Nephron progenitor cell (in vitro differentiated cells): ENCODE results near the gene TPM1.

Experiments used
- DNase-seq: peaks from one replicate; pipeline ENCODE4 v3.0.0; 2021
- H3K27ac Mint-ChIP-seq: 2 replicates; pipeline ENCODE4 v1.8.0; 2021; ENCODE audit warnings: mild to moderate bottlenecking, moderate library complexity, mixed read lengths
- H3K27me3 Mint-ChIP-seq: 2 replicates; pipeline ENCODE4 v1.8.0; 2021; ENCODE audit warnings: mild to moderate bottlenecking, low read depth, mixed read lengths; ENCODE audit not compliant: poor library complexity
- H3K36me3 Mint-ChIP-seq: 2 replicates; pipeline ENCODE4 v1.8.0; 2021; ENCODE audit warnings: low read depth, mixed read lengths
- H3K4me1 Mint-ChIP-seq: 2 replicates; pipeline ENCODE4 v1.8.0; 2021; ENCODE audit warnings: mixed read lengths
- H3K4me3 Mint-ChIP-seq: 2 replicates; pipeline ENCODE4 v1.8.0; 2021; ENCODE audit warnings: mild to moderate bottlenecking, moderate library complexity, mixed read lengths
- H3K9me3 Mint-ChIP-seq: 2 replicates; pipeline ENCODE4 v1.8.0; 2021; ENCODE audit warnings: mild to moderate bottlenecking, moderate library complexity, mixed read lengths
- CTCF ChIP-seq: fragments of 200-600 bp; sonication (generic); IDR thresholded peaks from 2 replicates; pipeline ENCODE4 v1.5.0; 2021; ENCODE audit warnings: antibody characterized with exemption

Gene TPM1

GRCh38 chr15:63013052-63013808 is 29.3 kb upstream of the TPM1 start:
- no peak overlapping the region for H3K4me3 Mint-ChIP-seq
- no peak for TF ChIP-seq CTCF
- peak overlapping the region; percentile 74 for H3K27ac Mint-ChIP-seq
- peaks cover 10% of the 10 kb centered on the region for H3K27me3 Mint-ChIP-seq
- H3K4me1 Mint-ChIP-seq, result peaks cover 30% of the 10 kb centered on the region
- H3K36me3 Mint-ChIP-seq, result no peaks in the 10 kb centered on the region
- peaks cover 32% of the 10 kb centered on the region for H3K9me3 Mint-ChIP-seq
- DNase-seq, result no peak

GRCh38 chr15:63014578-63014977 is 28.0 kb upstream of the TPM1 start:
- no peak for DNase-seq
- Mint-ChIP-seq H3K27me3 (peaks cover 15% of the 10 kb centered on the region), H3K27ac (no peak overlapping the region), H3K4me1 (peaks cover 42% of the 10 kb centered on the region), H3K36me3 (no peaks in the 10 kb centered on the region), H3K4me3 (peak overlapping the region; percentile 14), H3K9me3 (peaks cover 37% of the 10 kb centered on the region)
- TF ChIP-seq CTCF, result no peak

GRCh38 chr15:63015618-63016017 is 26.9 kb upstream of the TPM1 start:
- no peak overlapping the region for H3K27ac Mint-ChIP-seq

GRCh38 chr15:63016234-63016633 is 26.3 kb upstream of the TPM1 start:
- peaks cover 50% of the 10 kb centered on the region for H3K4me1 Mint-ChIP-seq
- H3K27me3 Mint-ChIP-seq, result peaks cover 14% of the 10 kb centered on the region
- no peaks in the 10 kb centered on the region for H3K36me3 Mint-ChIP-seq
- no peak overlapping the region for H3K27ac Mint-ChIP-seq
- no peak for DNase-seq
- no peak for TF ChIP-seq CTCF
- peaks cover 28% of the 10 kb centered on the region for H3K9me3 Mint-ChIP-seq
- H3K4me3 Mint-ChIP-seq, result no peak overlapping the region

More at GRCh38 chr15:63015618-63016017, 26.9 kb upstream of the TPM1 start:
- Mint-ChIP-seq H3K9me3 (peaks cover 32% of the 10 kb centered on the region), H3K36me3 (no peaks in the 10 kb centered on the region), H3K4me1 (peaks cover 45% of the 10 kb centered on the region), H3K4me3 (no peak overlapping the region), H3K27me3 (peaks cover 15% of the 10 kb centered on the region)
- no peak for TF ChIP-seq CTCF
- no peak for DNase-seq

- no peak overlapping the region for H3K27ac Mint-ChIP-seq
- TF ChIP-seq CTCF, result no peak
- no peak overlapping the region for H3K4me3 Mint-ChIP-seq
- no peaks in the 10 kb centered on the region for H3K36me3 Mint-ChIP-seq
- H3K4me1 Mint-ChIP-seq, result peaks cover 45% of the 10 kb centered on the region
- peaks cover 6% of the 10 kb centered on the region for H3K9me3 Mint-ChIP-seq
- no peak for DNase-seq
- H3K27me3 Mint-ChIP-seq, result peaks cover 12% of the 10 kb centered on the region
Measured at GRCh38 chr15:63018639-63019038, 23.9 kb upstream of the TPM1 start.

- H3K27me3 Mint-ChIP-seq, result peaks cover 9% of the 10 kb centered on the region
- peak overlapping the region; percentile 84 for H3K27ac Mint-ChIP-seq
- DNase-seq, result peak; percentile 45
- H3K4me3 Mint-ChIP-seq, result peak overlapping the region; percentile 35
- peaks cover 37% of the 10 kb centered on the region for H3K4me1 Mint-ChIP-seq
- no peaks in the 10 kb centered on the region for H3K36me3 Mint-ChIP-seq
- TF ChIP-seq CTCF, result no peak
- H3K9me3 Mint-ChIP-seq, result peaks cover 6% of the 10 kb centered on the region
Measured at GRCh38 chr15:63019511-63020109, 22.9 kb upstream of the TPM1 start.
